Ovary (tissue), 10 donors: Measurements from ENCODE around the gene SNX27. TPM values are rescaled to one million over a fixed set of nuclear protein-coding genes. Genes with fewer than 3 reads are reported as not detected.
A peak's percentile ranks its signal among the peaks of the same experiment; 100 is the strongest.

Experiments
- DNase-seq, 5 donors: peaks; one replicate each; pipeline ENCODE4 v3.0.0-alpha.2; 2019 to 2020
- H3K27ac ChIP-seq, 2 donors: fragments of 200-600 bp; one replicate each; pipeline versions ENCODE4 v1.5.1 to v1.8.0; 2019 to 2022
- H3K27me3 ChIP-seq: fragments of 200-600 bp; one replicate; pipeline ENCODE4 v1.8.0; 2022
- H3K36me3 ChIP-seq: fragments of 200-600 bp; sonication (generic); one replicate; pipeline ENCODE4 v1.5.1; 2019
- H3K4me1 ChIP-seq: one replicate; pipeline ENCODE4 v1.8.1; 2013; ENCODE audit warnings: mild to moderate bottlenecking, moderate library complexity; ENCODE audit not compliant: insufficient read depth
- H3K4me3 ChIP-seq: fragments of 200-600 bp; sonication (generic); one replicate; pipeline ENCODE4 v1.5.1; 2017
- H3K9me3 ChIP-seq, 2 donors: fragments of 200-600 bp in 1 of 2; sonication (generic) in 1 of 2; one replicate each; pipeline versions ENCODE4 v1.5.1 to v1.8.1; 2013 to 2019; ENCODE audit warnings: mild to moderate bottlenecking in 1 of 2, moderate library complexity in 1 of 2
- EP300 ChIP-seq: sonication (generic); formaldehyde crosslinking; IDR thresholded peaks from one replicate; pipeline ENCODE4 v1.6.1; 2017; ENCODE audit warnings: antibody characterized with exemption
- POLR2A ChIP-seq: fragments of 450-650 bp; IDR thresholded peaks from one replicate; pipeline ENCODE4 v1.6.1; 2017; ENCODE audit warnings: antibody characterized with exemption, mild to moderate bottlenecking, moderate library complexity
- WGBS, 3 donors: extraction: QIAGEN DNeasy Blood & Tissue Kit in 1 of 3; methylation state at CpG; one replicate each; pipeline versions ENCODE4 v1.1.5 to v1.1.7; 2013 to 2017; 5-methylcytosine and 5-hydroxymethylcytosine counted together
- intact Hi-C, 4 donors: fragments of 100-400 bp; cut with DNase I; formaldehyde crosslinking; loops; one replicate each; pipeline versions ENCODE4 v1.11.0 to v1.15.1; 2022 to 2023
- long read RNA-seq, 3 donors: library from polyadenylated mRNA in 2 of 3; unstranded in 2 of 3; transcript quantifications; one replicate each; pipeline ENCODE4 v2.0.0 and lab custom pipeline, GENCODE V29; 2021 to 2026
- polyA plus RNA-seq, 2 donors: library from polyadenylated mRNA; stranded (reverse); fragments of 200-250 nt in 1 of 2; fragments of 350-450 nt in 1 of 2; fragmentation: Illumina TruSeq in 1 of 2; extraction: RNeasy Lipid Tissue Mini Kit (QIAGEN cat#74804) in 1 of 2; gene quantifications; one replicate each; pipeline ENCODE4 v1.2.3, GENCODE V29; 2013 to 2014
- total RNA-seq, 7 donors: library from RNA; depleted of rRNA in 2 of 7; stranded (reverse); fragments of >200 nt in 2 of 7; fragmentation: NEBNext Ultra II Directional in 3 of 7; extraction: Animal tissue kit (Norgen Biotek cat#: 25700) in 3 of 7; gene quantifications; one replicate each; pipeline versions ENCODE4 v1.1.0 to v1.2.4, GENCODE V29; 2016 to 2023
- TF ChIP-seq, protein P1 (sequence below), 3 donors: fragments of 450-650 bp in 2 of 3; fragments of 200-600 bp in 1 of 3; IDR thresholded peaks; one replicate each; pipeline versions ENCODE4 v1.5.1 to v1.8.0; 2016 to 2022; ENCODE audit warnings: antibody characterized with exemption in 3 of 3, mild to moderate bottlenecking in 1 of 3
- donor health status: DM: no; HTN: no; CAD: no; lungs with moderate emphysema.
- donor health status: DM: no; HTN: no; CAD: no.
- donor health status: Bipolar disorder and iron deficiency.
- donor health status: DM: yes; HTN: yes; CAD: no.
- donor health status: DM: no; HTN: no; CAD: no.
- donor health status: DM: yes; HTN: yes; CAD: no.

Gene SNX27
- total RNA-seq (10 to 100 TPM; 20.5 to 42.7 (median 35.9) TPM), polyA plus RNA-seq (10 to 100 TPM in 1 of 2 donors, 1 to 10 TPM in 1; 9.5 to 18.4 TPM)
- long read RNA-seq, donor 1, full-length matches to known transcripts = 3 of 26 reads
- long read RNA-seq, donor 1, partial matches to known transcripts = 2 of 26 reads
- long read RNA-seq, donor 1, other reads (novel, unspliced or antisense) = 21 of 26 reads
- long read RNA-seq, donor 2, full-length matches to known transcripts = 4 of 77 reads
- long read RNA-seq, donor 2, partial matches to known transcripts = 73 of 77 reads
- long read RNA-seq, donor 2, other reads (novel, unspliced or antisense) = 0 of 77 reads
- long read RNA-seq, donor 3, full-length matches to known transcripts = 2 of 17 reads
- long read RNA-seq, donor 3, partial matches to known transcripts = 2 of 17 reads
- long read RNA-seq, donor 3, other reads (novel, unspliced or antisense) = 13 of 17 reads

DNA sequence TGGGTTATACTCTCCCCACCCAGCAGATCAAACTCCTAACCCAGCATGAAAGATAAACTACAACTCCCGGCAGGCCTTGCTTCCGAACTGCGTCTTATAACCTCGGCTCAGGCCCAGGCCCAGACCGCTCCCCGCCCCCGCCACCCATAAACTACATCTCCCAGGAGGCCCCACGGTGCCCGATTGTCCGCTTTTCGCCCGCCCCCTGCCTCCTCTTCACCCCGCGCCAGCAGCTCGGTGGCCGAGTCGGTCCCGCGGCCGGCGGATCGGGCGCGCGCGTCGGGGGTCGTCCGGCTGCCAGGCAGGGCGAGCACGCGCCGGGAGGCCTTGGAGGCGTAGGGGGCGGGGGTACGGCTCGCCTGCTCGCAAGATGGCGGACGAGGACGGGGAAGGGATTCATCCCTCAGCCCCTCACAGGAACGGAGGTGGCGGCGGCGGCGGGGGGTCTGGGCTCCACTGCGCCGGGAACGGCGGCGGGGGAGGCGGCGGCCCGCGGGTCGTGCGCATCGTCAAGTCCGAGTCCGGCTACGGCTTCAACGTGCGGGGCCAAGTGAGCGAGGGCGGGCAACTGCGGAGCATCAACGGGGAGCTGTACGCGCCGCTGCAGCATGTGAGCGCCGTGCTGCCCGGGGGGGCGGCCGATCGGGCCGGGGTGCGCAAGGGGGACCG is at the start of gene SNX27:
TSS of gene SNX27 (plus strand) at position 219 of the 669 bp plus-strand sequence. CDS start at position 371, 152 bp downstream.
- H3K9me3 ChIP-seq = no peaks in the 10 kb centered on the region
- 0 to 1% (median 0%) methylated on average over 57 to 79 of the region's 79 CpGs for WGBS, 3 donors
- intact Hi-C loops = no loop called here
- peak within 1 kb of the TSS; percentile 84 to 93 for H3K27ac ChIP-seq
- H3K4me3 ChIP-seq = peak within 1 kb of the TSS; percentile 96
- no peaks in the 10 kb centered on the region for H3K27me3 ChIP-seq
- TF ChIP-seq, protein P1, sequence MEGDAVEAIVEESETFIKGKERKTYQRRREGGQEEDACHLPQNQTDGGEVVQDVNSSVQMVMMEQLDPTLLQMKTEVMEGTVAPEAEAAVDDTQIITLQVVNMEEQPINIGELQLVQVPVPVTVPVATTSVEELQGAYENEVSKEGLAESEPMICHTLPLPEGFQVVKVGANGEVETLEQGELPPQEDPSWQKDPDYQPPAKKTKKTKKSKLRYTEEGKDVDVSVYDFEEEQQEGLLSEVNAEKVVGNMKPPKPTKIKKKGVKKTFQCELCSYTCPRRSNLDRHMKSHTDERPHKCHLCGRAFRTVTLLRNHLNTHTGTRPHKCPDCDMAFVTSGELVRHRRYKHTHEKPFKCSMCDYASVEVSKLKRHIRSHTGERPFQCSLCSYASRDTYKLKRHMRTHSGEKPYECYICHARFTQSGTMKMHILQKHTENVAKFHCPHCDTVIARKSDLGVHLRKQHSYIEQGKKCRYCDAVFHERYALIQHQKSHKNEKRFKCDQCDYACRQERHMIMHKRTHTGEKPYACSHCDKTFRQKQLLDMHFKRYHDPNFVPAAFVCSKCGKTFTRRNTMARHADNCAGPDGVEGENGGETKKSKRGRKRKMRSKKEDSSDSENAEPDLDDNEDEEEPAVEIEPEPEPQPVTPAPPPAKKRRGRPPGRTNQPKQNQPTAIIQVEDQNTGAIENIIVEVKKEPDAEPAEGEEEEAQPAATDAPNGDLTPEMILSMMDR (IDR thresholded peaks at IDR 0.05) = no peak
- TF ChIP-seq EP300 (no peak), POLR2A (peak; percentile 56)
- no peaks in the 10 kb centered on the region for H3K36me3 ChIP-seq
- peak; percentile 89 to 92 (median 91) for DNase-seq
- H3K4me1 ChIP-seq = peaks cover 12% of the 10 kb centered on the region

DNA sequence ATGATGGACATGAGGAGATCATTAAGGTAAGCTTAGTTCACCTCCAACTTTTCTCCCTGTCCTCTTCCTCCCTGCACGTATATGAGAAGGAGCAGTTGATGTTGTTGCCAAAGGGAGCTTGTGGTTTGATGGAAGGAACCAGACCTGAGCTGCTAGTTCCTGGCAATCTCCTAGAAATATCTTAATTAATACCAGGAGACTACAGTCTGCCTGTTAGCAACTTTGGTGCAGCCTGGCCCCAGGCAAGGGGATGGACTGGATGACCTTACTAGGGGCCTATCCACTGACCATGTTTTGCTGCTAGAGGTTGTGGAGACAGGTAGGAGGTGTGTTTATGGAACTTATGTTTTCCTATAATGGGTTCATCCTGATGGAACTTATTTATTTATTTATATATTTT is 49.2 kb upstream of the SNX27 start:
- Histone ChIP-seq H3K36me3 (no peaks in the 10 kb centered on the region), H3K4me3 (no peak overlapping the region), H3K27me3 (no peaks in the 10 kb centered on the region), H3K4me1 (peaks cover 3% of the 10 kb centered on the region), H3K9me3 (no peaks in the 10 kb centered on the region), H3K27ac (no peak overlapping the region)
- intact Hi-C loops = no loop called here
- no peak for DNase-seq
- TF ChIP-seq, protein P1 (IDR thresholded peaks at IDR 0.05) = no peak
- WGBS, 3 donors = 92 to 100% (median 95%) methylated on average over 1 of the region's 1 CpG

DNA sequence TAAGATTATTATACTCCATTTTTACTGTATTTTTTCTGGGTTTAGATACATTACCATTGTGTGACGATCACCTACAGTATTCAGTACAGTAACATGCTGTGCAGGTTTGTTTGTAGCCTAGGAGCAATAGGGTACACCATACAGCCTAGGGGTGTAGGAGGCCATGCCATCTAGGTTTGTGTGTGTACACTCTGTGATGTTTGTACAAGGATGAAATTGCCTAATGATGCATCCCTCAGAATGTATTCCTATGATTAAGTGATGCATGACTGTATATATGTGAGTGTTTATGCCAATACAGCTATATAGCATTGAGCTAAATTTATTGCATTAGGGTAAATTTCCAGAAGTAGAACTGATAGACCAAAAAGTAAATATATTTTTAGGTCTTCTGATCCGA is 48.5 kb upstream of the SNX27 start:
- H3K36me3 ChIP-seq = no peaks in the 10 kb centered on the region
- WGBS, 3 donors = 47 to 71% (median 48%) methylated on average over 2 of the region's 2 CpGs
- no peak overlapping the region for H3K4me3 ChIP-seq
- intact Hi-C loops = no loop called here
- H3K9me3 ChIP-seq = no peaks in the 10 kb centered on the region
- TF ChIP-seq EP300 (no peak), POLR2A (no peak)
- TF ChIP-seq, protein P1 (IDR thresholded peaks at IDR 0.05) = no peak
- DNase-seq = no peak
- no peaks in the 10 kb centered on the region for H3K27me3 ChIP-seq
- peaks cover 3% of the 10 kb centered on the region for H3K4me1 ChIP-seq
- H3K27ac ChIP-seq = no peak overlapping the region

DNA sequence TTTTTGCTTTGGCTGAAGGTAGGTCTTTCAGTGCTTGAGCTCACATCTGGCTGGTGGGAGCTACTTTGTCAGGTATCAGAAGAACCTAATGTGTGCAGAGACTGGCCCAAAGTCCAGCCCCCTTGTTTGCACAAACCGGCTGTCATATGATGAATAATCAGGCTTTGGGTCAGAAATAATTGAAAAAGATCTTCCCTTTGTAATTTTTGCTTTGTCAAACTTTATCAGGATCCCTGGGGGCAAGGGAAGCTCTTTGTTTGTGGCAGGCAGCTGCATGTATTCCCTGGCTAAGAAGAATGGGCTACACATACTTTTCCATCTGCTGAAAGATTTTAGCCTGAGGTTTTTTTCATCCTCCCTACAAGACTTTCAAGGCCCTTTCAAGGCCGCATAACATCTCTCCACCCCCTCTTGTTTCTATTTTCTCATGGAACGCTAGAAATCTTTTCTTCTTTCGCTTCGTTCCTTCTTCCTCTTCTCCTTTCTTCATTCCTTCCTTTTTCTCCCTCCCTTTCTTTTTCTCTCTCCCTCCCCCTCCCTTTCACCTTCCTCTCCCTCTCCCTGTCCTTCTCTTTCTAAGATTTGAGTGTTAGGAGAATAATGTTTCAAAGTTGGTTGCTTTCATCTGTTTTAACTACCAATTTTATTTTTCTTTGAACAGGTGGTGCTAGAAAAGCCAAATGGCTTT is 46.2 kb upstream of the SNX27 start:
- H3K27ac ChIP-seq = peak overlapping the region in 1 of 2 donors; percentile 22
- peaks cover 3% of the 10 kb centered on the region for H3K4me1 ChIP-seq
- no peak for DNase-seq
- H3K27me3 ChIP-seq = no peaks in the 10 kb centered on the region
- TF ChIP-seq, protein P1 (IDR thresholded peaks at IDR 0.05) = no peak
- 9 to 22% (median 14%) methylated on average over 5 of the region's 5 CpGs for WGBS, 3 donors
- no peaks in the 10 kb centered on the region for H3K36me3 ChIP-seq
- no peaks in the 10 kb centered on the region for H3K9me3 ChIP-seq
- intact Hi-C loops = no loop called here
- no peak overlapping the region for H3K4me3 ChIP-seq
